ENCODE results near the gene TLE2.

Gene TLE2

GRCh38 chr19:2986951-2987524 is 42.0 kb downstream of the TLE2 start:
- DNase-seq (ENCODE audit: low spot score), result no peak
- in situ Hi-C loops (cut with MboI; ENCODE audit: low pct_unique_long_range_greater_than_20kb, low sequenced_read_pairs, unreplicated experiment), result no loop called here
- no peak for TF ChIP-seq CTCF (IDR thresholded peaks at IDR 0.05; ENCODE audit: extremely low read depth, insufficient read depth, missing control alignments)

DNA sequence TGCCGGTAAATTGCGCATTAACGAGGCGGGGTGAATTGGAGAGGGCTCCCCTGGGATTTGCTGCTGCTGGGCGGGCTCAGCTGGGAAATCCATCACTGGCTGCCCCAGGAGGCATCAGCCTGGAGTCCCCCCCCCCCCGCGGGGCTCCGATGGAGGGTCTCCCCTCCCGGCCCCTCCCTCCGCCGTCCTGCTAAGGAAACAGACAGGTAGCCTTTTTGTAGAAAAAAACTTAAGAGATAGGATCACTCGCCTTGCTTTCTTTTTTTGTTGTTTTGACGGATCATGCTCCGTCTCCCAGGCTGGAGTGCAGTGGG is 44.9 kb downstream of the TLE2 start:
- TF ChIP-seq CTCF (IDR thresholded peaks at IDR 0.05; ENCODE audit: extremely low read depth, insufficient read depth, missing control alignments), result no peak
- in situ Hi-C loops (cut with MboI; ENCODE audit: low pct_unique_long_range_greater_than_20kb, low sequenced_read_pairs, unreplicated experiment), result no loop called here
- DNase-seq (ENCODE audit: low spot score), result peak; percentile 41

GRCh38 chr19:2983351-2984214 is 45.5 kb downstream of the TLE2 start:
- in situ Hi-C loops (cut with MboI; ENCODE audit: low pct_unique_long_range_greater_than_20kb, low sequenced_read_pairs, unreplicated experiment), result no loop called here
- no peak for TF ChIP-seq CTCF (IDR thresholded peaks at IDR 0.05; ENCODE audit: extremely low read depth, insufficient read depth, missing control alignments)
- DNase-seq (ENCODE audit: low spot score), result peak; percentile 30

- TF ChIP-seq CTCF (IDR thresholded peaks at IDR 0.05; ENCODE audit: extremely low read depth, insufficient read depth, missing control alignments), result no peak
- peak; percentile 23 for DNase-seq (ENCODE audit: low spot score)
- in situ Hi-C loops (cut with MboI; ENCODE audit: low pct_unique_long_range_greater_than_20kb, low sequenced_read_pairs, unreplicated experiment), result no loop called here
Observed at GRCh38 chr19:2982983-2983350, 46.1 kb downstream of the TLE2 start.

DNA sequence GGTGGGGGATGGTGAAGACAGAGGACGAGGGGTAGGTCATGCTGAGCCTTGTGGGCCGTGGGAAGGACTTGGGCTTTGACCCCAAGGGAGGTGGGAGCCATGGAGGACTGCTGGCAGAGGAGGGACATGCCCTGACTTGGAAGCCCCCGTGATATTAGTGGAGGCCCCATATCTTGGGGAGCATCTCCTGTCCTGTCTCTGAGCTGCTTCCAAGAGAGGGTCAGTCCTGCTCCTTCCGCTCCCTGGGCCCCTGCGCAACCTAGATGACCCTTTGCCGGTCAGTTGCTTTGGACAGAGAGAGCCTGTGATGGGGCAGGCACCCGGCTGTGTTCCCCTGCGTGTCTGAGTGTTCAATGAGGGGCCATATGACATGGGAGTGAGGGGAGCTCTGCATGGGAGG is 46.5 kb downstream of the TLE2 start:
- no peak for TF ChIP-seq CTCF (IDR thresholded peaks at IDR 0.05; ENCODE audit: extremely low read depth, insufficient read depth, missing control alignments)
- DNase-seq (ENCODE audit: low spot score), result no peak
- in situ Hi-C loops (cut with MboI; ENCODE audit: low pct_unique_long_range_greater_than_20kb, low sequenced_read_pairs, unreplicated experiment), result no loop called here

- in situ Hi-C loops (cut with MboI; ENCODE audit: low pct_unique_long_range_greater_than_20kb, low sequenced_read_pairs, unreplicated experiment), result no loop called here
- DNase-seq (ENCODE audit: low spot score), result no peak
- TF ChIP-seq CTCF (IDR thresholded peaks at IDR 0.05; ENCODE audit: extremely low read depth, insufficient read depth, missing control alignments), result no peak
Observed at GRCh38 chr19:2981898-2982297, 47.2 kb downstream of the TLE2 start.
